Measurements from ENCODE around the gene RAB11A. TPM values are rescaled to one million over a fixed set of nuclear protein-coding genes. Genes with fewer than 3 reads are reported as not detected.

Gene RAB11A
- total RNA-seq, 1 donor from 2014 or later, result 167 TPM

DNA sequence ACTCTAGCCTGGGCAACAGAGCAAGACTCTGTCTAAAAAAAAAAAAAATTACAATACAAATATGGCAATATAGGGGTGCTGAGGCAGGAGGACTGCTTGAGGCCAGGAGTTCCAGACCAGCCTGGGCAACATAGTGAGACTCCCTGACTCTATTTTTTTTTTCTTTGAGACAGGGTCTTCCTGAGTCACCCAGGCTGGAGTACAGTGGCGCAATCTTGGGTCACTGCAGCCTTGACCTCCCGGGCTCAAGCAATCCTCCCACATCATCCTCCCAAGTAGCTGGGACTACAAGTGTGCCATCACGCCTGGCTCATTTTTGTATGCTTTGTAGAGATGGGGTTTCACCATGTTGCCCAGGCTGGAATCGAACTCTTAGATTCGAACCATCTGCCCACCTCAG lies 17.3 kb upstream of the RAB11A start:
- no peak overlapping the region for H3K4me3 ChIP-seq (ENCODE audit: low read depth, low read length)
- no peaks in the 10 kb centered on the region for H3K27me3 ChIP-seq (ENCODE audit: control insufficient read depth, insufficient read depth, low read length)
- TF ChIP-seq, protein P1, sequence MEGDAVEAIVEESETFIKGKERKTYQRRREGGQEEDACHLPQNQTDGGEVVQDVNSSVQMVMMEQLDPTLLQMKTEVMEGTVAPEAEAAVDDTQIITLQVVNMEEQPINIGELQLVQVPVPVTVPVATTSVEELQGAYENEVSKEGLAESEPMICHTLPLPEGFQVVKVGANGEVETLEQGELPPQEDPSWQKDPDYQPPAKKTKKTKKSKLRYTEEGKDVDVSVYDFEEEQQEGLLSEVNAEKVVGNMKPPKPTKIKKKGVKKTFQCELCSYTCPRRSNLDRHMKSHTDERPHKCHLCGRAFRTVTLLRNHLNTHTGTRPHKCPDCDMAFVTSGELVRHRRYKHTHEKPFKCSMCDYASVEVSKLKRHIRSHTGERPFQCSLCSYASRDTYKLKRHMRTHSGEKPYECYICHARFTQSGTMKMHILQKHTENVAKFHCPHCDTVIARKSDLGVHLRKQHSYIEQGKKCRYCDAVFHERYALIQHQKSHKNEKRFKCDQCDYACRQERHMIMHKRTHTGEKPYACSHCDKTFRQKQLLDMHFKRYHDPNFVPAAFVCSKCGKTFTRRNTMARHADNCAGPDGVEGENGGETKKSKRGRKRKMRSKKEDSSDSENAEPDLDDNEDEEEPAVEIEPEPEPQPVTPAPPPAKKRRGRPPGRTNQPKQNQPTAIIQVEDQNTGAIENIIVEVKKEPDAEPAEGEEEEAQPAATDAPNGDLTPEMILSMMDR (IDR thresholded peaks at IDR 0.05; ENCODE audit: insufficient read depth, low read length, severe bottlenecking), result no peak
- FAIRE-seq (no peak), DNase-seq (ENCODE audit: low read depth) (no peak)
- no peaks in the 10 kb centered on the region for H3K36me3 ChIP-seq (ENCODE audit: control insufficient read depth, insufficient read depth, low read length)

DNA sequence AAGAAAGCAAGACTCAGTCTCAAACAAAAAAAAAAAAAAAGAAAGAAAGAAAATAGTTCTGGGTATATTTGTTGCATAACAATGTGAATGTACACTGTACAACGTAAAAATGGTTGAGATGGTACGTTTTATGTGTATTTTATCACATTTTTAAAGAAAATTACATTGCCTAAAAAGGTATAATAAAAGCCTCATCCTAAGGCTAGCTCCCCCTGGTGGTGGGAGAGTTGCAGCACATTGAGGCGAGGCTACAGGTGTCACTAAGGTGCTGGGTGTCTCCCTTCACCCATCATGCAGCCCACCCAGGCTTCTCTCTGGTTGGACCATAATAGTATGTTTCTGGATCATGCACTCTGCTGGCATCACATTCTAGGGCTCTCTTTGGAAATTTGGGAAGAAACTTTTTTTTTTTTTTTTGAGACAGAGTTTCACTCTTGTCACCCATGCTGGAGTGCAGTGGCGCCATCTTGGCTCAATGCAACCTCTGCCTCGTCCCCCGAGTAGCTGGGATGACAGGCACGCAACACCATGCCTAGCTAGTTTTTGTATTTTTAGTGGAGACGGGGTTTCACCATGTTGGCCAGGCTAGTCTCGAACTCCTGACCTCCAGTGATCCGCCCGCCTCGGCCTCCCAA lies 12.4 kb upstream of the RAB11A start:
- DNase-seq (ENCODE audit: low read depth) (peak; percentile 47), FAIRE-seq (no peak)
- H3K27me3 ChIP-seq (ENCODE audit: control insufficient read depth, insufficient read depth, low read length), result no peaks in the 10 kb centered on the region
- TF ChIP-seq, protein P1 (IDR thresholded peaks at IDR 0.05; ENCODE audit: insufficient read depth, low read length, severe bottlenecking), result peak; percentile 77
- no peaks in the 10 kb centered on the region for H3K36me3 ChIP-seq (ENCODE audit: control insufficient read depth, insufficient read depth, low read length)
- no peak overlapping the region for H3K4me3 ChIP-seq (ENCODE audit: low read depth, low read length)

DNA sequence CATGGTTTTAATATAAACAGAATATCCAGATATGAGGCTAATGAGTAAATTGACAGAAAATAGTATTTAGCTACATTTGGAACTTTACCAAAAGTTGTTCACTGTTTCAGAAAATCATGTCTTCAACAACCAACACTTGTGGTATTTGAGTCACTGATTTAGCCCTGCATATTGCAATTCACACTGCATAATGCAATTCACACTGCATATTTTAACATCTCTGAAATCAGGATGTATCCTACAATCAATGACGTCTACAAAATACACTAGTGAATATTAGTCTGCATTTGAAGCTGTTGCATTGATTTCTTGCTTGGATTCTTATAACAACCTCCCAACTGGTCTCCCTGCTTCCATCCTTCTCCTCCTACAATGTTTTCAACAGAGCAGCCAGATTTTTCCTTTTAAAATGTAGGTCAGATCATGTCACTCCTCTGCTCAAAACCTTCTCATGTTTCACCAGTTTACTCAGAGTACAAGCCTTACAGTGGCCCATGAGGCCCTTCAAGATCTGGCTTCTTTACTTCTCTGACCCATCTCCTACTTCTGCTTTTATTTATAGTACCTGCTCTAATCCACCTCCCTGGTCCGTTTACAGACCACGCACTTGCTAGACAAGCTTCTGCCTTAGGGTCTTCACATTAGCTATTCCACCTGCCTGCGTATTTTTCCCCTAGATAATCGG lies 11.4 kb upstream of the RAB11A start:
- no peaks in the 10 kb centered on the region for H3K36me3 ChIP-seq (ENCODE audit: control insufficient read depth, insufficient read depth, low read length)
- TF ChIP-seq, protein P1 (IDR thresholded peaks at IDR 0.05; ENCODE audit: insufficient read depth, low read length, severe bottlenecking), result no peak
- H3K27me3 ChIP-seq (ENCODE audit: control insufficient read depth, insufficient read depth, low read length), result no peaks in the 10 kb centered on the region
- DNase-seq (ENCODE audit: low read depth) (no peak), FAIRE-seq (no peak)
- H3K4me3 ChIP-seq (ENCODE audit: low read depth, low read length), result no peak overlapping the region

DNA sequence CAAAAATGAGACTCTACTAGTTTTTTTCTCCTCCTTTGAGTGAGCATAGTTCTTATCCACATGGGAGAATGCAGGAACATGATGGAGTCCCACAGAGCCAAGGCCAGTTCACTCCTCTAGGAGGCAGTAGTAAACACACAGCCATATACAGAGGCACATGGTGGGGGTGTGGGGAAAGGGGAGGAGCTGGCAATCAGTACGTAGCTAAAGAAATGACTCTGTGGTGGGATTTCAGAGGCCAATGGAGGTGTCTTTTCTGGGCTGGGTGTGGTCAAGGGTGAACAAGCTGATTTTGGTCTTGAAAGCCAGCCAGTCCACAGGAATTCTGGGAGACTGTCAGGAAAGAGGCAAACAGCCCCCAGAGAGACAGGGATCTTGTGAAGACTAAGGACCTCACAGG lies 6.6 kb upstream of the RAB11A start:
- Histone ChIP-seq H3K27me3 (ENCODE audit: control insufficient read depth, insufficient read depth, low read length) (no peaks in the 10 kb centered on the region), H3K4me3 (ENCODE audit: low read depth, low read length) (no peak overlapping the region), H3K36me3 (ENCODE audit: control insufficient read depth, insufficient read depth, low read length) (no peaks in the 10 kb centered on the region)
- TF ChIP-seq, protein P1 (IDR thresholded peaks at IDR 0.05; ENCODE audit: insufficient read depth, low read length, severe bottlenecking), result peak; percentile 36
- DNase-seq (ENCODE audit: low read depth), result peak; percentile 54
- no peak for FAIRE-seq

DNA sequence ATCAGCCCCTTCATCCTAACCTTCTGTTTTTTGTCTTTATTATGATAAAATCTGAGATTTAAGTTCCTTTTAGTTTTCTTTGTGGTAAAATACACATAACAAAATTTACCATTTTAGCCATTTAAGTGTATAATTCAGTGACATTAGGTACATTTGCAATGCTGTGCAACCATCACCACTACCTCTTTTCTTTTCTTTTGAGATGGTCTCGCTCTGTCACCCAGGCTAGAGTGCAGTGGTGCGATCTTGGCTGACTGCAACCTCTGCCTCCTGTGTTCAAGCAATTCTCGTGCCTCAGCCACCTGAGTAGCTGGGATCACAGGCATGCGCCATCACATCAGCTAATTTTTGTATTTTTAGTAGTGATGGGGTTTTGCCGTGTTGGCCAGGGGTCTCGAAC lies 6.2 kb upstream of the RAB11A start:
- no peak for DNase-seq (ENCODE audit: low read depth)
- FAIRE-seq, result no peak
- no peak overlapping the region for H3K4me3 ChIP-seq (ENCODE audit: low read depth, low read length)
- no peaks in the 10 kb centered on the region for H3K36me3 ChIP-seq (ENCODE audit: control insufficient read depth, insufficient read depth, low read length)
- H3K27me3 ChIP-seq (ENCODE audit: control insufficient read depth, insufficient read depth, low read length), result no peaks in the 10 kb centered on the region
- TF ChIP-seq, protein P1 (IDR thresholded peaks at IDR 0.05; ENCODE audit: insufficient read depth, low read length, severe bottlenecking), result no peak
